A673 (cell line): ENCODE results near the gene TRAM2.

Source experiments
- CTCF ChIP-seq: fragments of 300-800, 200-600 bp; sonication (generic); conservative IDR thresholded peaks from 2 replicates; pipeline ENCODE4 v1.5.1; 2017; ENCODE audit warnings: low read depth, mild to moderate bottlenecking, antibody characterized with exemption, low read length, moderate library complexity, mixed read lengths
- EZH2 ChIP-seq: fragments of 200-600 bp; sonication (generic); IDR thresholded peaks from 2 replicates; pipeline ENCODE4 v1.6.1; 2017; ENCODE audit warnings: borderline replicate concordance, low read depth, mild to moderate bottlenecking, mixed read lengths, antibody characterized with exemption, low read length; ENCODE audit not compliant: poor library complexity, severe bottlenecking

- TF ChIP-seq CTCF (no peak), EZH2 (no peak)
Observed at GRCh38 chr6:52538901-52539354, 37.9 kb downstream of the TRAM2 start.
